ENCODE results near the gene ZNF432.

GRCh38 chr19:52039169-52039568 lies 9.5 kb downstream of the ZNF432 start:
- TF ChIP-seq EZH2 (IDR thresholded peaks at IDR 0.05) (no peak), POLR2AphosphoS5 (IDR thresholded peaks at IDR 0.05; ENCODE audit: borderline replicate concordance, low read depth, low read length) (no peak)
